Body of pancreas (tissue), 4 donors: Measurements from ENCODE around the gene DAPK1.

Experiments used
- POLR2A ChIP-seq, 3 donors: fragments of 450-650 bp; IDR thresholded peaks; one replicate each; pipeline ENCODE4 v1.6.1; 2016; ENCODE audit warnings: antibody characterized with exemption in 3 of 3, mild to moderate bottlenecking in 2 of 3
- TF ChIP-seq, protein P1 (sequence below), 7 experiments: fragments of 450-650 bp in 4 of 7; fragments of 200-600 bp in 3 of 7; sonication (generic) in 3 of 7; IDR thresholded peaks; one replicate each; pipeline ENCODE4 v1.5.1; 2016 to 2019; ENCODE audit warnings: antibody characterized with exemption in 7 of 7

DNA sequence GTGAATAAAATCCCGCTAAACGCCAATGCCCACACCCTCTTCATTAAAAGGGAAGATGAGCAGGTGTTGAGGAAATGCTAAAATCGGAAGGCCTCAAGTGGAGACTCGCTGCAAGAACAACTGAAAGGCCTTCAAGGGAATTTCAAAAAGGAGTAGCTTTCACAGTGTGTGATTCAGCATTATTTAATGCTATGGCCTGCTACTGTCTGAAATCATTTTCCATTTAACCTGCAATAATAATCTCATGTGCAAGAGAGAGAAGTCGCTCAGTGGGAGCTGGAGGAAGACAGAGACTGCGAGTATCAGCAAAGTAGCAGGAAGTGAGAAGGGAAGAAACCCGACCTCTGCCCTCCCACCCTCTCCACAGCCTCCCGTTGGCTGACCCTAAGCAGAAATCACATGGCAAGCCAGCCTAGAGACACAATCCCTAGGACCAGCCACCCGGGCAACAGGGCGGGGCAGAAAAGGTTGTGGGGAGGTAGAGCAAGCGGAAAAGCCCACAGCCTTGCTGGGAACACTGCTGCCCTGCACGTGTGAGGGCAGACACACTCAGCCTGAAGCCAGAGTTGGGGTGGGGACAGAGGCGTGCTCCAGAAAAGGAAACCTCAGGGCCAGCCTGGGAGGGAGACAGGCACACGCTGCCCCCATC is 188.3 kb downstream of the DAPK1 start:
- TF ChIP-seq, protein P1, sequence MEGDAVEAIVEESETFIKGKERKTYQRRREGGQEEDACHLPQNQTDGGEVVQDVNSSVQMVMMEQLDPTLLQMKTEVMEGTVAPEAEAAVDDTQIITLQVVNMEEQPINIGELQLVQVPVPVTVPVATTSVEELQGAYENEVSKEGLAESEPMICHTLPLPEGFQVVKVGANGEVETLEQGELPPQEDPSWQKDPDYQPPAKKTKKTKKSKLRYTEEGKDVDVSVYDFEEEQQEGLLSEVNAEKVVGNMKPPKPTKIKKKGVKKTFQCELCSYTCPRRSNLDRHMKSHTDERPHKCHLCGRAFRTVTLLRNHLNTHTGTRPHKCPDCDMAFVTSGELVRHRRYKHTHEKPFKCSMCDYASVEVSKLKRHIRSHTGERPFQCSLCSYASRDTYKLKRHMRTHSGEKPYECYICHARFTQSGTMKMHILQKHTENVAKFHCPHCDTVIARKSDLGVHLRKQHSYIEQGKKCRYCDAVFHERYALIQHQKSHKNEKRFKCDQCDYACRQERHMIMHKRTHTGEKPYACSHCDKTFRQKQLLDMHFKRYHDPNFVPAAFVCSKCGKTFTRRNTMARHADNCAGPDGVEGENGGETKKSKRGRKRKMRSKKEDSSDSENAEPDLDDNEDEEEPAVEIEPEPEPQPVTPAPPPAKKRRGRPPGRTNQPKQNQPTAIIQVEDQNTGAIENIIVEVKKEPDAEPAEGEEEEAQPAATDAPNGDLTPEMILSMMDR (IDR thresholded peaks at IDR 0.05), result no peak
- TF ChIP-seq POLR2A (IDR thresholded peaks at IDR 0.05), result no peak
